Measurements from ENCODE around the gene YEATS4. TPM values are rescaled to one million over a fixed set of nuclear protein-coding genes. Genes with fewer than 3 reads are reported as not detected.

The YEATS4 gene
- total RNA-seq, 2 donors from 2014 or later = 16.4 to 18.2 TPM

DNA sequence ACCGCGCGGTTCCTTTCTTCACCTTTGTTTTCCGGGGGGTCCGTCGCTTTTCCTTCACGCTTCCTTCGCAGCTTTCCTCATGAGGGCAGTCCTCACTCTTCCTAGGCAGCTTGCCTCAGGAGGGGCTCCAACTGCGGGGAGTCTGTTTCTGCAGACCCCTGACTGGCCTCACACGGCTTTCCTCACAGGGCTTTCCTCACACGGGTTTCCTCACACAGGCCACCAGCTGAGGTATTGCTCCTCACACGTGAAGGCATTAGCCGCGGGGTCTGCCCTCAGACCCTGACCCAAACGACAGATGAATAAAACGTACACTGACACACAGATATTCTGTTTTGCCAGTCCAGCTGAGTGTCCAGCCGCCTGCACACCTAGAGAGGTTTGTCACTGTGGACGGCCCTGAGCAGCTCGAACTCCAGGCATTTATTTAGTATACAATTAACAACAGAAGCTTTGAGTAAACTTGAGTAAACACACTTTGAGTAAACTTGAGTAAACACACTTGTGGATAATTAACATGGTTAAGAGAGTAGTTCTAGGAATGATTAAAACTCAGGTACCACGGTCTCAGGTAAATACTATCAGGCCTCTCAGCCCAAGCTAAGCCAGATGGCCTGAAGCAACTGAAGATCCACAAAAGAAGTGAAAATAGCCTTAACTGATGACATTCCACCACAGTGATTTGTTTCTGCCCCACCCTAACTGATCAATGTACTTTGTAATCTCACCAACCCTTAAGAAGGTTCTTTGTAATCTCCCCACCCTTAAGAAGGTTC is 27.4 kb upstream of the YEATS4 start:
- Histone ChIP-seq H3K9ac (ENCODE audit: low read depth in 2 of 2, low read length in 2 of 2) (peak overlapping the region in 1 of 2 donors; percentile 89), H3K9me3 (no peaks in the 10 kb centered on the region), H3K27ac (peak overlapping the region; percentile 86), H3K4me1 (no peaks in the 10 kb centered on the region), H3K36me3 (no peaks in the 10 kb centered on the region), H3K4me3 (peak overlapping the region; percentile 29), H3K27me3 (no peaks in the 10 kb centered on the region)
- DNase-seq = peak; percentile 36
- TF ChIP-seq, protein P1, sequence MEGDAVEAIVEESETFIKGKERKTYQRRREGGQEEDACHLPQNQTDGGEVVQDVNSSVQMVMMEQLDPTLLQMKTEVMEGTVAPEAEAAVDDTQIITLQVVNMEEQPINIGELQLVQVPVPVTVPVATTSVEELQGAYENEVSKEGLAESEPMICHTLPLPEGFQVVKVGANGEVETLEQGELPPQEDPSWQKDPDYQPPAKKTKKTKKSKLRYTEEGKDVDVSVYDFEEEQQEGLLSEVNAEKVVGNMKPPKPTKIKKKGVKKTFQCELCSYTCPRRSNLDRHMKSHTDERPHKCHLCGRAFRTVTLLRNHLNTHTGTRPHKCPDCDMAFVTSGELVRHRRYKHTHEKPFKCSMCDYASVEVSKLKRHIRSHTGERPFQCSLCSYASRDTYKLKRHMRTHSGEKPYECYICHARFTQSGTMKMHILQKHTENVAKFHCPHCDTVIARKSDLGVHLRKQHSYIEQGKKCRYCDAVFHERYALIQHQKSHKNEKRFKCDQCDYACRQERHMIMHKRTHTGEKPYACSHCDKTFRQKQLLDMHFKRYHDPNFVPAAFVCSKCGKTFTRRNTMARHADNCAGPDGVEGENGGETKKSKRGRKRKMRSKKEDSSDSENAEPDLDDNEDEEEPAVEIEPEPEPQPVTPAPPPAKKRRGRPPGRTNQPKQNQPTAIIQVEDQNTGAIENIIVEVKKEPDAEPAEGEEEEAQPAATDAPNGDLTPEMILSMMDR (IDR thresholded peaks at IDR 0.05) = no peak
- intact Hi-C loops (cut with DNase I) = no loop called here

DNA sequence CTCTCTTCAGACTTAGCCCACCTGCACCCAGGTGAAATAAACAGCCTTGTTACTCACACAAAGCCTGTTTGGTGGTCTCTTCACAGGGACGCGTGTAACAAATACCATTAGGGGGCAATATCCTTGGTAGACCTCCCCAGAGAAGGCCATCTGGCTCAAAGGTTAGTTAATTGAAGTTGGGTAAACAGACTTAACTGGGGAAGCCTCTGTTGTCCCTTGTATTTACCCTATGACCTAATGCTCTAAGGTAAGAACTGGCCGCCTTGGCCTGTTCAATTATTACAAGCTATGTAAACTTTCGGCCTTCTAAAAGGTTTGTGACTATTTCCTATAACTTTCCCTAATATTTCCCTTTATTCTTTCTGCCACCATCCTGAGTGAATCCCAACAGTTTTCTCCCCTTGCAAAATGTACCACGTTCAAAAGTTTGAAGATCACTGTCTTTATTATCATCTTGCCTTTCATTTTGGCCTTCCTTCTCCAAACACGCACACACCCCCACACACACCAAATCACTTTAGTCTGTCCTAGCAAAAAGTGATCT is 26.7 kb upstream of the YEATS4 start:
- no peak for DNase-seq
- no peaks in the 10 kb centered on the region for H3K9me3 ChIP-seq
- no peaks in the 10 kb centered on the region for H3K36me3 ChIP-seq
- H3K27ac ChIP-seq = peak overlapping the region; percentile 86
- no peak overlapping the region for H3K4me3 ChIP-seq
- no peaks in the 10 kb centered on the region for H3K27me3 ChIP-seq
- H3K9ac ChIP-seq (ENCODE audit: low read depth in 2 of 2, low read length in 2 of 2) = no peak overlapping the region
- H3K4me1 ChIP-seq = no peaks in the 10 kb centered on the region
- TF ChIP-seq, protein P1 (IDR thresholded peaks at IDR 0.05) = no peak
- intact Hi-C loops (cut with DNase I) = no loop called here

DNA sequence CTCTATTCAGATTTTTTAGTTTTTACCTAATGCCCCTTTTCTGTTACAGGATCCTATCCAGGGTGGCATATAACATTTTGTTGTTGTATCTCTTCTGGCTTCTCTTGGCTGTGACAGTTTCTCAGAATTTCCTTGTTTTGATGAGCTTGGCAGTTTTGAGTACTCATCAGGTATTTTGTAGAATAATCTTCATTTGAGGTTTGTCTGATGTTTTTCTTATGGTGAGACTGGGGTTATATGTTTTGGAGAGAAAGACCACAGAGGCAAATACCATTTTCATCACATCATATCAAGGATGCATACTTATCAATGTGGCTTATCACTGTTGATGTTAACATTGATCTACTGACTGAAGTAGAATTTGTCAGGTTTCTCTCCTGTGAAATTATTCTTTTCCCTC is 25.4 kb upstream of the YEATS4 start:
- no peak overlapping the region for H3K27ac ChIP-seq
- H3K9me3 ChIP-seq = no peaks in the 10 kb centered on the region
- intact Hi-C loops (cut with DNase I) = no loop called here
- no peak overlapping the region for H3K9ac ChIP-seq (ENCODE audit: low read depth in 2 of 2, low read length in 2 of 2)
- no peak overlapping the region for H3K4me3 ChIP-seq
- H3K27me3 ChIP-seq = no peaks in the 10 kb centered on the region
- no peaks in the 10 kb centered on the region for H3K36me3 ChIP-seq
- DNase-seq = no peak
- no peaks in the 10 kb centered on the region for H3K4me1 ChIP-seq
- TF ChIP-seq, protein P1 (IDR thresholded peaks at IDR 0.05) = no peak

DNA sequence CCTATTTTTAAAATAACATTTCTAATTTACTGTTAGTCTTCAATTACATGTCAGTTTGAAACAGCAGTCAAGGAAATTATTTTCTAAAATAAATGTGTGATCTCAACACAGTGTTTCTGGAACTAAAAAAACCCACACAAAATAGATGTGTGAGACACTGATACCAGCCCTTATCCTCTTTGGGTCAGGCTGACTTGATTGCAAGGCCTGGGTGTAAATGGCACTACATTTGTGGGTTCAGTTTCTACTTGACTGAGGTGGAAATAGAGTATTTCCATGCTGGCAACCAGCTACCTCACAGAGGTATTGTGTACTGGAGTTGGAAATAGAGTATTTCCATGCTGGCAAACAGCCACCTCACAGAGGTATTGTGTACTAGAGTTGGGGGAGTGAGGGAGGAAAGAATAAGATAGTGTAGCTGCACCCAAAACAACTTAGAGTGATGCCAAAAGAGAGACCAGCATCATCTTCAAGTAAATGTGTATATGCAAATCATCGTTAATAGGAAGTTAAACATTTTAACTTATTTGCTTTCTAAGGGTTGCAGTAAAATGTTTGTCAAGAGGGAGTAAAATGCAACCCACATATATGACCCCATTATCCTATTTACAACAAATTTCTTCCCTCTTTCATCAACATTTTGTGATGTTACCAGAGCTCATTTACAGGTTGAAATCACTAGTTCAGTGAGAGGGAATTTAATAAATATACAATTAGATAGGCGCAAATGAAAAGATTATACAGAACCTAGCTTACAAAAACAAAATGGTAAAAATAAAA is 22.0 kb upstream of the YEATS4 start:
- Histone ChIP-seq H3K4me1 (no peaks in the 10 kb centered on the region), H3K27ac (no peak overlapping the region), H3K9ac (ENCODE audit: low read depth in 2 of 2, low read length in 2 of 2) (no peak overlapping the region), H3K9me3 (no peaks in the 10 kb centered on the region), H3K27me3 (no peaks in the 10 kb centered on the region), H3K4me3 (no peak overlapping the region), H3K36me3 (no peaks in the 10 kb centered on the region)
- intact Hi-C loops (cut with DNase I) = no loop called here
- TF ChIP-seq, protein P1 (IDR thresholded peaks at IDR 0.05) = no peak
- DNase-seq = no peak

DNA sequence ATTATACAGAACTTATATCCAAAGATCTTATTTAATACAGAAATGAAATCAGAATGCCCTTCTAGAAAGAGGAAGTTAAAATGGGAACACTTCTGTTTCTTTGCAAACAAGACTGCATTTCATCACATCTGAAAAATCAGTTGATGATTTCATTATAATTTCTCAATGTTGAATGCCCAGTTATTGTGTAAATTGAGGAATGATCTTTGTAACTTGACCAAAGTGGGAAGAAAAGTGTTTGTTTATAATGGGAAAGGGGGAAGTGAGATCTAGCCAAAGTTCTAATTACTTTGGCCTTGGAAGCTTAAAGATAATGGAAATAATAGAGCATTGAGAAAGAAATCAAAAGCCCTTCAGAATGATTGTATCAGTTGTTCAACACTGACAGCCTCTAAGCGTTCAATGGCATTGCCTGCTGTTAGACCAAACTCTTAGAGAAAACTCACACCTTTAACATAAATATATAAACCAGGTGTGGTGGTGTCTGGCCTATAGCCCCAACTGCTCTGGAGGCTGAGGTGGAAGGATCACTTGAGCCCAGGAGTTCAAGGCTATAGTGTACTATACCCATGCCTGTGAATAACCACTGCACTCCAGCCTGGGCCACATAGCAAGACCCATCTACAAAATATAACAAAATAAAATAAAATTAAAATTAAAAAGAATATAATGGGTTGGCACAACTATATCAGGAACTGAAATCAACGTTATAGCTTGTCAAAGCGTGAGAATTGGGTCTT is 21.3 kb upstream of the YEATS4 start:
- H3K9ac ChIP-seq (ENCODE audit: low read depth in 2 of 2, low read length in 2 of 2) = no peak overlapping the region
- no peak for DNase-seq
- intact Hi-C loops (cut with DNase I) = no loop called here
- H3K9me3 ChIP-seq = no peaks in the 10 kb centered on the region
- no peak overlapping the region for H3K4me3 ChIP-seq
- TF ChIP-seq, protein P1 (IDR thresholded peaks at IDR 0.05) = no peak
- peak overlapping the region; percentile 37 for H3K27ac ChIP-seq
- no peaks in the 10 kb centered on the region for H3K4me1 ChIP-seq
- no peaks in the 10 kb centered on the region for H3K36me3 ChIP-seq
- no peaks in the 10 kb centered on the region for H3K27me3 ChIP-seq
